GM19239 (cell line): Measurements from ENCODE around the gene TMEM63C.

Experiments
- DNase-seq: peaks from one replicate; pipeline ENCODE4 v3.0.0; 2011; ENCODE audit warnings: low spot score; ENCODE audit not compliant: insufficient read length
- FAIRE-seq: peaks from 2 replicates; lab custom pipeline; 2011; peaks lifted over from hg19 to GRCh38; lab: Jason Lieb, UNC

TMEM63C gene

GRCh38 chr14:77194706-77195105, 13.1 kb downstream of the TMEM63C start:
- FAIRE-seq, result no peak

GRCh38 chr14:77195766-77196165, 14.2 kb downstream of the TMEM63C start:
- DNase-seq (no peak), FAIRE-seq (no peak)

More at GRCh38 chr14:77194706-77195105, 13.1 kb downstream of the TMEM63C start:
- DNase-seq, result no peak

- FAIRE-seq (no peak), DNase-seq (no peak)
Observed at GRCh38 chr14:77197988-77198387, 16.4 kb downstream of the TMEM63C start.

GRCh38 chr14:77198561-77198960, 17.0 kb downstream of the TMEM63C start:
- no peak for FAIRE-seq

GRCh38 chr14:77199590-77199989, 18.0 kb downstream of the TMEM63C start:
- FAIRE-seq, result no peak
- DNase-seq, result no peak

More at GRCh38 chr14:77198561-77198960, 17.0 kb downstream of the TMEM63C start:
- no peak for DNase-seq

GRCh38 chr14:77200406-77200985, 18.9 kb downstream of the TMEM63C start:
- FAIRE-seq (no peak), DNase-seq (no peak)

- no peak for DNase-seq
- no peak for FAIRE-seq
Observed at GRCh38 chr14:77201696-77202095, 20.1 kb downstream of the TMEM63C start.

GRCh38 chr14:77203611-77204458, 22.2 kb downstream of the TMEM63C start:
- DNase-seq (no peak), FAIRE-seq (no peak)

GRCh38 chr14:77204459-77204771, 22.8 kb downstream of the TMEM63C start:
- DNase-seq (no peak), FAIRE-seq (no peak)

GRCh38 chr14:77204907-77205306, 23.3 kb downstream of the TMEM63C start:
- no peak for FAIRE-seq

GRCh38 chr14:77205566-77205965, 24.0 kb downstream of the TMEM63C start:
- DNase-seq (no peak), FAIRE-seq (no peak)

More at GRCh38 chr14:77204907-77205306, 23.3 kb downstream of the TMEM63C start:
- DNase-seq, result no peak

- no peak for FAIRE-seq
Observed at GRCh38 chr14:77206261-77206824, 24.7 kb downstream of the TMEM63C start.

GRCh38 chr14:77206877-77207389, 25.3 kb downstream of the TMEM63C start:
- no peak for DNase-seq
- no peak for FAIRE-seq

More at GRCh38 chr14:77206261-77206824, 24.7 kb downstream of the TMEM63C start:
- DNase-seq, result no peak

- DNase-seq (peak; percentile 40), FAIRE-seq (no peak)
Observed at GRCh38 chr14:77208291-77208978, 26.8 kb downstream of the TMEM63C start.

- FAIRE-seq, result no peak
Observed at GRCh38 chr14:77208979-77209318, 27.4 kb downstream of the TMEM63C start.

GRCh38 chr14:77212097-77212870, 30.7 kb downstream of the TMEM63C start:
- FAIRE-seq (no peak), DNase-seq (no peak)

More at GRCh38 chr14:77208979-77209318, 27.4 kb downstream of the TMEM63C start:
- no peak for DNase-seq

- FAIRE-seq (peak; percentile 72), DNase-seq (peak; percentile 66)
Observed at GRCh38 chr14:77212943-77213678, 31.5 kb downstream of the TMEM63C start.

GRCh38 chr14:77213679-77214016, 32.0 kb downstream of the TMEM63C start:
- DNase-seq (no peak), FAIRE-seq (no peak)

- FAIRE-seq (no peak), DNase-seq (no peak)
Observed at GRCh38 chr14:77214216-77214615, 32.6 kb downstream of the TMEM63C start.
